Astrocyte (in vitro differentiated cells and primary cell): Measurements from ENCODE around the gene POGZ. TPM values are rescaled to one million over a fixed set of nuclear protein-coding genes. Genes with fewer than 3 reads are reported as not detected.
A peak's percentile ranks its signal among the peaks of the same experiment; 100 is the strongest.

ENCODE experiments used
- DNase-seq: peaks from one replicate; pipeline ENCODE4 v3.0.0-alpha.2; 2010; ENCODE audit warnings: low read depth
- FAIRE-seq: peaks from 2 replicates; lab custom pipeline; 2011; peaks lifted over from hg19 to GRCh38; lab: Jason Lieb, UNC
- H2AFZ ChIP-seq: 2 replicates; pipeline ENCODE4 v1.6.0; 2012; ENCODE audit warnings: low read depth, low read length, inconsistent platforms
- H3K27ac ChIP-seq: 2 replicates; pipeline ENCODE4 v1.5.1; 2011; ENCODE audit warnings: low read depth, low read length, inconsistent platforms
- H3K27me3 ChIP-seq: 2 replicates; pipeline ENCODE4 v1.6.0; 2011; ENCODE audit warnings: low read length, inconsistent platforms; ENCODE audit not compliant: insufficient read depth
- H3K36me3 ChIP-seq: 2 replicates; pipeline ENCODE4 v1.5.1; 2011; ENCODE audit warnings: low read length, inconsistent platforms; ENCODE audit not compliant: insufficient read depth
- H3K4me1 ChIP-seq: 2 replicates; pipeline ENCODE4 v1.5.1; 2011; ENCODE audit warnings: low read length, inconsistent platforms; ENCODE audit not compliant: insufficient read depth
- H3K4me2 ChIP-seq: 2 replicates; pipeline ENCODE4 v1.6.0; 2012; ENCODE audit warnings: low read length, inconsistent platforms
- H3K4me3 ChIP-seq: 2 replicates; pipeline ENCODE4 v1.5.1; 2011; ENCODE audit warnings: low read depth, mild to moderate bottlenecking, low read length, inconsistent platforms; ENCODE audit not compliant: insufficient read depth
- H3K79me2 ChIP-seq: 2 replicates; pipeline ENCODE4 v1.6.0; 2012; ENCODE audit warnings: mild to moderate bottlenecking, low read length, inconsistent platforms; ENCODE audit not compliant: insufficient read depth
- H3K9ac ChIP-seq: 2 replicates; pipeline ENCODE4 v1.6.0; 2012; ENCODE audit warnings: mild to moderate bottlenecking, low read length, inconsistent platforms
- H3K9me3 ChIP-seq: 2 replicates; pipeline ENCODE4 v1.5.1; 2012; ENCODE audit warnings: low read depth, mild to moderate bottlenecking, low read length, inconsistent platforms; ENCODE audit not compliant: insufficient read depth
- H4K20me1 ChIP-seq: 2 replicates; pipeline ENCODE4 v1.6.0; 2012; ENCODE audit warnings: low read length, inconsistent platforms; ENCODE audit not compliant: insufficient read depth
- H3K27ac Mint-ChIP-seq: one replicate; pipeline ENCODE4 v1.8.0; 2021; ENCODE audit warnings: mild to moderate bottlenecking, mixed read lengths; ENCODE audit not compliant: unreplicated experiment
- H3K27me3 Mint-ChIP-seq: one replicate; pipeline ENCODE4 v1.8.0; 2021; ENCODE audit warnings: low read depth, mixed read lengths; ENCODE audit not compliant: unreplicated experiment
- H3K36me3 Mint-ChIP-seq: one replicate; pipeline ENCODE4 v1.8.0; 2021; ENCODE audit warnings: low read depth, mixed read lengths; ENCODE audit not compliant: unreplicated experiment
- H3K4me1 Mint-ChIP-seq: one replicate; pipeline ENCODE4 v1.8.0; 2021; ENCODE audit warnings: low read depth, mixed read lengths; ENCODE audit not compliant: unreplicated experiment
- H3K4me3 Mint-ChIP-seq: one replicate; pipeline ENCODE4 v1.8.0; 2021; ENCODE audit warnings: mild to moderate bottlenecking, moderate library complexity, mixed read lengths; ENCODE audit not compliant: unreplicated experiment
- H3K9me3 Mint-ChIP-seq: one replicate; pipeline ENCODE4 v1.8.0; 2021; ENCODE audit warnings: mild to moderate bottlenecking, mixed read lengths; ENCODE audit not compliant: unreplicated experiment
- CTCF ChIP-seq: IDR thresholded peaks from 2 replicates; pipeline ENCODE4 v1.5.1; 2011; ENCODE audit warnings: low read depth, mild to moderate bottlenecking, inconsistent platforms, low read length, moderate library complexity; ENCODE audit not compliant: insufficient read depth
- EZH2 ChIP-seq: IDR thresholded peaks from 2 replicates; pipeline ENCODE4 v1.6.1; 2012; ENCODE audit warnings: mild to moderate bottlenecking, low read length, inconsistent platforms; ENCODE audit not compliant: insufficient read depth
- total RNA-seq: library from RNA; stranded (reverse); gene quantifications from 2 replicates; pipeline ENCODE4 v1.2.1, GENCODE V29; 2021

Gene POGZ
- total RNA-seq, 1 donor from 2014 or later, result 63.9 TPM

GRCh38 chr1:151495316-151495715 lies 36.0 kb upstream of the POGZ start:
- TF ChIP-seq EZH2 (no peak), CTCF (no peak)
- Histone ChIP-seq H4K20me1 (no peaks in the 10 kb centered on the region), H3K4me1 (peaks cover 11% of the 10 kb centered on the region), H3K4me3 (no peak overlapping the region), H3K27me3 (no peaks in the 10 kb centered on the region), H3K4me2 (peak overlapping the region; percentile 22), H3K36me3 (no peaks in the 10 kb centered on the region), H3K9me3 (no peaks in the 10 kb centered on the region), H3K9ac (no peak overlapping the region), H3K79me2 (no peaks in the 10 kb centered on the region), H2AFZ (no peak overlapping the region), H3K27ac (no peak overlapping the region)
- DNase-seq (no peak), FAIRE-seq (no peak)
- Mint-ChIP-seq H3K27me3 (peaks cover 4% of the 10 kb centered on the region), H3K36me3 (no peaks in the 10 kb centered on the region), H3K27ac (peak overlapping the region; percentile 50), H3K4me1 (peaks cover 7% of the 10 kb centered on the region), H3K9me3 (peaks cover 2% of the 10 kb centered on the region), H3K4me3 (no peak overlapping the region)

GRCh38 chr1:151494741-151495281 lies 35.5 kb upstream of the POGZ start:
- Histone ChIP-seq H3K36me3 (no peaks in the 10 kb centered on the region), H3K4me3 (no peak overlapping the region), H3K4me1 (peaks cover 11% of the 10 kb centered on the region), H3K27ac (peak overlapping the region; percentile 6), H3K4me2 (peak overlapping the region; percentile 22), H2AFZ (no peak overlapping the region), H3K27me3 (no peaks in the 10 kb centered on the region), H3K9me3 (no peaks in the 10 kb centered on the region), H4K20me1 (no peaks in the 10 kb centered on the region), H3K79me2 (no peaks in the 10 kb centered on the region), H3K9ac (no peak overlapping the region)
- H3K27me3 Mint-ChIP-seq, result peaks cover 2% of the 10 kb centered on the region
- H3K4me3 Mint-ChIP-seq, result no peak overlapping the region
- peaks cover 2% of the 10 kb centered on the region for H3K9me3 Mint-ChIP-seq
- TF ChIP-seq EZH2 (no peak), CTCF (no peak)
- no peak for FAIRE-seq
- peaks cover 7% of the 10 kb centered on the region for H3K4me1 Mint-ChIP-seq
- peak; percentile 78 for DNase-seq
- H3K27ac Mint-ChIP-seq, result no peak overlapping the region
- H3K36me3 Mint-ChIP-seq, result no peaks in the 10 kb centered on the region

GRCh38 chr1:151493042-151493441 lies 33.7 kb upstream of the POGZ start:
- Histone ChIP-seq H3K4me2 (no peak overlapping the region), H3K27ac (no peak overlapping the region), H3K79me2 (no peaks in the 10 kb centered on the region), H2AFZ (no peak overlapping the region), H3K9me3 (no peaks in the 10 kb centered on the region), H3K27me3 (no peaks in the 10 kb centered on the region), H3K4me3 (no peak overlapping the region), H3K9ac (no peak overlapping the region), H4K20me1 (no peaks in the 10 kb centered on the region), H3K4me1 (peaks cover 11% of the 10 kb centered on the region), H3K36me3 (no peaks in the 10 kb centered on the region)
- DNase-seq, result no peak
- Mint-ChIP-seq H3K36me3 (no peaks in the 10 kb centered on the region), H3K27me3 (no peaks in the 10 kb centered on the region), H3K9me3 (no peaks in the 10 kb centered on the region), H3K4me3 (no peak overlapping the region), H3K4me1 (peaks cover 7% of the 10 kb centered on the region), H3K27ac (no peak overlapping the region)
- TF ChIP-seq CTCF (no peak), EZH2 (no peak)
- no peak for FAIRE-seq
